ENCODE data around the gene DHTKD1.

- TF ChIP-seq POLR2A (IDR thresholded peaks at IDR 0.05): no peak
- TF ChIP-seq CTCF (IDR thresholded peaks at IDR 0.05): no peak
These were observed 1.4 kb upstream of the DHTKD1 start for GRCh38 chr10:12067336-12067735.

All from heart left ventricle (tissue), 13 donors.